Activated T-cell treated with anti-CD3 and anti-CD28 coated beads for 1 hour (primary cell): ENCODE data around the gene DNA2.

Experiments
- DNase-seq: peaks from one replicate; pipeline ENCODE4 v3.0.0-alpha.2; 2020; ENCODE audit warnings: low read depth

The DNA2 gene

DNA sequence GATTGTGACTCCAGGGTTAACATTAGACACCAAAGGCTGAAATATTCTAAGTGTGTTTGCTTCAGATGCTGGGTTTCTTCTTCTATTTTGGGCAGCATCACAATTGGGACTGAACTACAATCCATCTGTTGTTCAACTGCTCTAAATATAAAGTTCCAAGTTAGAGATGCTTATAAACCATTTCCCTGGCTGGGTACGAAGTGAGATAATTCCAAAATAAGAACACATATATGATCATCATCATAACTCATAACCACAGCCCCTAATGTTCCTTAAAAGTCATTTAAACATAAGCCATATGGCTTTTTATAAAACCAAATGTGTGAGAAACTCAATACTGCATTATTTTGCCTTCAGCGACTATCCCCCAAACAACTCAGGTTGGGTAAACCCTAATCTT, 28.8 kb downstream of the DNA2 start:
- no peak for DNase-seq

DNA sequence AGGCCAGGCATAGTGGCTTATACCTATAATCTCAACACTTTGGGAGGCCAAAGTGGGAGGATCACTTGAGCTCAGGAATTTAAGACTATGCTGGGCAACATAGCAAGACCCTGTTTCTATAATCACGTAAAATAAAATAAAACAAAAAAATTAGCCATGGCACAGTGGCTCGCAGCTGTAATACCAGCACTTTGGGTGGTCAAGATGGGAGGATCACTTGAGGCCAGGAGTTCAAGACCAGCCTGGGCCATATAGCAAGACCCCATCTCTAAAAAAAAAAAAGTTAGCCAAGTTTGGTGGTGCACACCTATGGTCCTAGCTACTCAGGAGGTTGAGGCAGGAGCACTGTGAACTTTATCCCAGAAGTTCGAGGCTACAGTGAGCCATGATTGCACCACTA, 30.9 kb downstream of the DNA2 start:
- DNase-seq = no peak

DNA sequence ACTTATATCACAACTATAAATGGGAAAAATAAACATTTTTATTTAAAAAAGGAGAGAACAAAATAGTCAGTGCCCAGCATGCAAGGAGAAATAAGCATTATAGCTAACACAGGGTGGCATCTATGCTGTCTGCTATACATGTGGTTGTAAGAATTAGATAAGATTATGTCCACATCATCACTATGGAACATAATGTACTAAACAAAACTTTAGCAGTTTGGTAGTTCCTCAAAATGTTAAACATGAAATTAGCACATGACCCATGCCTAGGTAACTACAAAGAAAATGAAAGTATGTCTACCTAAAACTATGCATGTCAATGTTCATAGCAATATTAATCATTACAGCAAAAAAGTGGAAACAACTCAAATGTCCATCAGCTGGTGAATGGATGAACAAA, 36.0 kb downstream of the DNA2 start:
- DNase-seq = no peak

DNA sequence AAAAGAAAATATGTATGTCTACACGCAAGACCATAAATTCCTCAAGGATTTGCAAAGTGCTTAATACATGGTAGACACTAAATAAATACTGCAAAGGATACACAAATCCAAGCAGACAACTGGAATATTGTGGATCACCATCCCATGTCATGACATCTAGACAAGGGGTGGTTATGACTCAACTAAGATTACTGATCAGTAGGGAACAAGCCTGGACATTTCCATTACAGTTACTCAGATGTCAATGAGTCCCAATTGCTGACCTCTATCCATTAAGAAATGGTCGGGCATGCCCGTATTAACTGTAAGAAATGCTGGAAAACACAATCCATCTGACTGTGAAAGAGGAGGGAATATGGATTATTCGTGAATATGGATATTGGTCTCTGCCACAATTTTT, 37.1 kb downstream of the DNA2 start:
- DNase-seq = no peak

DNA sequence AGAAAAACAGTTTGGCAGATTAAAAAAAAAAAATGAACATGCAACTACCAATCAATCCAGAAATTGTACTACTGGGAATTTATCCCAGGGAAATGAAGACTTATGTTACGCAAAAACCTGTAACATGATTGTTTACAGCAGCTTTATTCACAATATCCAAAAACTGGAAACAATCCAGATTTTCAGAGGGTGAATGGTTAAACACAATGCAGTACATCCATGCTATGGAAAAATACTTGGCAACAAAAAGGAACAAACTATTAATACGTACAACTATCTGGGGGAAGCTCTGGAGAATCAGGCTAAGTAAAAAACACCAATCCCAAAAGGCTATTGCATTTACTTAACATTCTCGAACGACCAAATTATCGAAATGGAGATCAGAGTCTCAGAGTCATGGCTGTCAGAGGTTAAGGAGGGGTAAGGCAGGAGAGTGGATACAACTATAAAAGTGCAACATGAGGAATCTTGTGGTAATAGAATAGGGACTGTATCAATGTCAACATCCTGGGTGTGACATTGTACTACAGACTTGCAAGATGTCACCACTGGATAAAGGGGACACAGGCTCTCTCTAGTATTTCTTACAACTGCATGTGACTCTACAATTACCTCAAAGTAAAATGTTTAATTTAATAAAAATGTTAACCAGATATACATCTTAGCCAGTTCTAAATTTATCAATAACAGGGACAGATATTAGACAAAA, 43.2 kb downstream of the DNA2 start:
- DNase-seq = no peak

DNA sequence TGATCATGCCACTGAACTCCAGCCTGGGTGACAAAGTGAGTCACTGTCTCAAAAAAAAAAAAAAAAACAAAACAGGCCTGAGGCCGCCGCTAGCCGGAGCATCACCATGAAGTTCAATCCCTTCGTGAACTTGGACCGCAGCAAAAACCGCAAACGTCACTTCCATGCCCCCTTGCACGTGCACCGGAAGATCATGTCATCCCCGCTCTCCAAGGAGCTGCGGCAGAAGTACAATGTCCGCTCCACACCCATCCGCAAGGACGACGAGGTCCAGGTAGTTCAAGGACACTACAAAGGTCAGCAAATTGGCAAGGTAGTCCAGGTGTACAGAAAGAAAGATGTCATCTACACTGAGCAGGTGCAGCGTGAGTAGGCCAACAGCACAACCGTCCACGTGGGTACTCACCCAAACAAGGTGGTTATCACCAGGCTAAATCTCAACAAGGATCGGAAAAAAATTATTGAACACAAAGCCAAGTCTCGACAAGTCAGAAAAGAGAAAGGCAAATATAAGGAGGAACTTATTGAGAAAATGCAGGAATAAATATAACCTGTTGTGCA, 47.2 kb downstream of the DNA2 start:
- DNase-seq = no peak

DNA sequence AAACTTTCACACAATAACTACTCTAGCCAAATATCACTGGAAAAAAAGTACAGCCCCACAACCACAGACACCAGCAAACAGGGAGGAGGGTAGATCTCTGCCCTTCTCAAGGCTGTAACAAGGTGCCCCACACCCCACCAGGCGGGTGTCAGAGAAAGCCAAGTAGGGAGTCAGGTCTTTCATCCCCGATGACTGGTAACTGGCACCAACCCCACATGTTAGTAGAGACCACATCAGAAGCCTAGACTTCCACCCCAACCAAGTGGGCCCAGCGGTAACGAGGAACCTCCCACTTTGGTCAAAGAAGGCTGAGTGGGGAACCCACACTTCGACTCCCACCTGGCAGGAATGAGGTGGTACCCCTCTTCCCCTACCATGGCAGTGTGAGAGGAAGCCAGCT, 48.3 kb downstream of the DNA2 start:
- peak; percentile 3 for DNase-seq

DNA sequence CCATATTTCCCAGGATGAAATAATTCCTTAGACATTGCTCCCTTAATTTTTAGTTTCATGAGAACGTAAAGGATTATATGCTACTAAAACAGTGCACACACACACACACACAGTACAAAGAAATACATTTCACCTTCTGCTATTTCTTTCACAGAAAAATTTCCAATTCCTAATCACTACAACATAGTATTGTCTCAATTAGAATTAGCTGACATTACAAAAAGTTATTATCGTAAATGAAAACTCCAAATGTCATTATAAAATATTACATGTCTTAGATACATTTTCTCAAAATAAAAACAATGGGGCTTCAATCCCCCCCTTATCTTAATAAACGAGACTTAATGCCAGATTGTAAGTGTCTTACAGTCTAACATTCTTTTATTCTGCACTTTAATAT, 52.4 kb downstream of the DNA2 start:
- DNase-seq = no peak

DNA sequence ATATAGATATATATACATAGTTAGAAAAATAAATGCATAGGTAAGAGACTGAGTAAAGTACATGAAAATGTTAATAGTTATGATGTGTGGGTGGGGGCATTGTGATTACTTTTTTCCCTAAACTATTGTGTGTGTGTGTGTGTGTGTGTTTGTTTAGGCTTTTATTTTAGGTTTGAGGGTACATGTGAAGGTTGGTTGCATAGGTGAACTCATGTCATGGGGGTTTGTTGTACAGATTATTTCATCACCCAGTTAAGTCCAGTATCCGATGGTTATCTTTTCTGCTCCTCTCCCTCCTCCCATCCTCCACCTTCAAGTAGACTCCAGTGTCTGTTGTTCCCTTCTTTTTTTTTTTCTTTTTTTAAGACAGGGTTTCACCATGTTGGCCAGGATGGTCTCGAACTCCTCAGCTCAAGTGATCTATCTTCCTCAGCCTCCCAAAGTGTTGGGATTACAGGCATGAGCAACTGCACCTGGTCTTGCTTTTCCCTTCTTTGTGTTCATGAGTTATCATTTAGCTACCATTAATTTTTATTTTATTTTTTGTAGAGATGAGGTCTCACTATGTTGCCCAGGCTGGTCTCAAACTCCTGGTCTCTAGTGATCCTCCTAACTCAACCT, 62.8 kb downstream of the DNA2 start:
- DNase-seq = no peak

DNA sequence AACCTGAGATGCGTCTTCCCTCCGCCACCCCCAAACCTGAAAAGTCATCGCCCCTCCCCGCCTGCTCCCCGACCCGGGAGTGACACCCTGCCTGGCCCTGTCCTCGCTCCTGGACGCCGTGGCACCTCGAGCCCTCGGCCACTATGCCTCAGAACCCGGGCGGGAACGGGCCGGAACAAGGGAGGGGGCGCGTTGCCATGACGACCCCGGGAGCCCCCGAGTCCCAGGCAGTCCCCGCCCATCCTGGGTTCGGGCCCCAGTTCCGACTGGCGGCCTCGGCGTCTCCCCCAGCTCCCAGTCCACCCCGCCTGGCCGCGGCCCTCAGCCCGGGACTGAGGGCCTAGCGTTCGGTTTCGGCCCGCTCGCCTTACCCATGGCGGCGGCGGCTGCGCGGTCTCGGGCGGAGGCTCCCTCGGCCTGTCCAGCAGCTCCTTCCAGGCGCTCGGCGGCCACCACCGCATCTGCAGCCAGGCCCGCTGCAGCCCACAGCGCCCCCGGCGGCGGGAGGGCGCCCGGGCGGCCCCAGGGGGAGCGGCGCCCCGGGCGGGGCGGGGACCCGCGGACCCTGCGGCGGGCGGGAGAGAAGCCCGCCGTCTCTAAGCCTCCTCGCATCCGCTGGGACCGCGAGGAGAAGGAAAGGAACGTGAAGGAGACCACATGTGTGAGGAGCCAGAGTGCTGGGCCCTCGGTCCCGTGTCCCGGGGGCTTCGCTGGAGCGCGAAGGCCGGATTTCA, 64.8 kb downstream of the DNA2 start, which contains the start of gene RUFY2:
Gene RUFY2, minus strand, starts transcription at position 463 of the 734 bp plus-strand sequence. Its CDS starts 88 bp downstream, at position 375.
- peak; percentile 65 for DNase-seq

DNA sequence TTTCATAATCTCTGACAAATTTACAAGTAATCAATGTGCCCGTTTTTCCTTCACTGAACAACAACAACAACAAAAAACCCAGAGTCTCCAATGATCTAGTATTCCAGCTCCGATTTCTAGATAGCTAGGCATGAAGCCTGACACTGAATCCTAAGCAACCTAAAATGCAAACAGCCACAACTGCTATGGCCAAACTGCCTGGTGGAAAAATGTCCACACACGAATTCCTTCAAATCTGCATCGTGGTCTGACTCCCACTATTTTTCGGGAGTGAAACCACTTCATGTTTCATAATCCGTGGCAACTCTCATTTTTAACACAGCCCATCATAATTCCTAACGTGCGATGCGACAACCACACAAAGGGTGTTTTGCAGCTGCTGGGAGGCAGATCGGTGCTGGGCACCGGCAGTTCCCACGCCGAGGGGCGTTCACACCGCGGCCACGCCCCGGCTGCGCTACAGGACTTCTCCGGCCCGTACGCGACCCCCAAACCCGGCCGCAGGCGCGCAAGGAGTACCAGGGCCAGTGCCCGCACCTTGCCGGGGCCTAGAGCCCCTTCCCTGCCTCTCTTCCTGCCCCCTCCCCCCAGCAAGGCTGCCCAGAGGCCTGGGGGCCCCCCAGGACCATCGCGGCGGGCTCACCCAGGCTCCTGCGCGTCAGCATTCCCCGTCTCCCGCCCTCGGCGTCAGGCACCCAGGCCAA, 65.5 kb downstream of the DNA2 start:
- DNase-seq = peak; percentile 1

DNA sequence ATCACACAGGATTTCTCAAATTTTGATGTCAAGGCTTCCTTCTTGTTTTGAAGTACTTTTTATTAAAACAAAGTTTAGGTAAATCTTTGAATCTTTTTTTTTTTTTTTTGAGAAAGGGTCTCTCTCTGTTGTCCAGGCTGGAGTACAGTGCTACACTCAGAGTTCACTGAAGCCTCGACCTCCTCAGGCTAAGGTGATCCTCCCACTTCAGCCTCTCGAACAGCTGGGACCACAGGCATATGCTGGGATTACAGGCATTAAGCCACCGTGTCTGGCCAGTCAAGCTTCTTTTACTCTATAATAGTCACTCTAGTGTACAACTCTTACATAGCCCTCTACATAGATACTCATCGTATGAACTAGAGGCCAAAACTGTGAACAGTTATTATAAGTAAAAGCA, 68.1 kb downstream of the DNA2 start:
- DNase-seq = no peak

DNA sequence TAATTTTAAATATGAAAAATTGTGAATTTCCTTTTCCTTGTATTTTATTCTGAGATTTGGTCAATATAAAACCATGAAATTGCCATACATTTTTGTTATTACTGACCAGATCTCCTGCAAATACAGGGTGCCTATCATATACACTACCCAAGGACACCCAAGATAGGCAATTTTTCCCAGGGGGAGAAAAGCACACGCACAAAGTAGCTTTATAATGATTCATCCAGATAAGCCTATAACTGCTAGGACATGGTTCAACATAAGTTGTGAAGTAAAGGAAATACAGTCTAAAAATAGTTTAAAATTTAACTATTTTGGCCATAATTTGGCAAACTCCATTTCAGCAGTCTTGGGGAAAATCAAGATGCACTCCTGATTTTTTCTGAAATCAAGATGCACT, 69.5 kb downstream of the DNA2 start:
- DNase-seq = no peak

DNA sequence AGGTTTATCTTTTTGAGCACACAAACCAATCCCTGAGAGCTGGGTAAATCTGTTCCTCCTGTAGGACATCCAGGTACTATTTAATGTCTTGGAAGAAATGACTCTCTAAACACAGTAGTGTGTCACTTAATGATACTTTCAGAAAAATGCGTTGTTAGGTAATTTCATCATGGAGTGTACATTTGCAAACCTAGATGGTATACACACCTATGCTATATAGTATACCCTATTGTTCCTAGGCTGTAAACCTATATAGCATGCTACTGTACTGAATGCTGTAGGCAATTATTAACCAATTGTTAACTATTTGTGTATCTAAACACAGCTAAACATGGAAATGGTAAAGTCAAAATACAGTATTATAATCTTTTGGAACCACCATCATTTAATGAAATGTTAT, 74.8 kb downstream of the DNA2 start:
- DNase-seq = no peak

DNA sequence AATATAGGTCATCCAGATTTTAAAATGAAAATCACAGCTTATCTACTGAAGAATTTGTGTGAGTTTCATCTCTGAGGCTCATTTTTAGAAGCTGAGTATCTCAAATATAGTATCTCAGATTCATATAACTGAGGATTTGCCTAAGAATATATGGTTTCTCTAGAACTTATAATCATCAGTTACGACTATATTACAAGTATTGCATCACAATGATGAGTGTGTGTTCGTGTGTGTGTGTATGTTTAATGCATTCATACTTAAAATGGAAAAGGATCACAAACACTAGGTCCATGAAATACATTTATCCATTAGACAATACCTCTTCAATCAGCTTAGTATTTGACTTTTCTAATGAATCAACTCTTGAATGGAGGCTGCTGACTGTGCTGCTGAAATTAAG, 86.0 kb downstream of the DNA2 start:
- DNase-seq = no peak

DNA sequence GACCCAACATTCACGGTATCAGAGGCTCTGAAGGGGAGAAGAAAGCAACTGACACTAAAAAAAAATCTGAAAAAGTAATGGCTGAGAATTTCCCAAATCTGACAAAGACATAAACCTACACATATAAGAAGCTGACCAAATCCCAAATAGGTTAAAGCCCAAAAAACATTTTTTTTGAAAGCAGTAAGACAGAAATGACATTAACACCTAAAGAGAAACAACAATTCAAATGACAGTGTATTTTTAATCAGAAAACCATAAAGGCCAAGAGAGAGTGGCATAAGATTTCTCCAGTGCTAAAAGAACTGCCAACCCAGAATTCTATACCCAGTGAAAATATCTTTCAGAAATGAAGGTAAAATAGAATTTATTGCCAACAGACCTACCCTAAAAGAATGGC, 100.2 kb downstream of the DNA2 start:
- DNase-seq = no peak

DNA sequence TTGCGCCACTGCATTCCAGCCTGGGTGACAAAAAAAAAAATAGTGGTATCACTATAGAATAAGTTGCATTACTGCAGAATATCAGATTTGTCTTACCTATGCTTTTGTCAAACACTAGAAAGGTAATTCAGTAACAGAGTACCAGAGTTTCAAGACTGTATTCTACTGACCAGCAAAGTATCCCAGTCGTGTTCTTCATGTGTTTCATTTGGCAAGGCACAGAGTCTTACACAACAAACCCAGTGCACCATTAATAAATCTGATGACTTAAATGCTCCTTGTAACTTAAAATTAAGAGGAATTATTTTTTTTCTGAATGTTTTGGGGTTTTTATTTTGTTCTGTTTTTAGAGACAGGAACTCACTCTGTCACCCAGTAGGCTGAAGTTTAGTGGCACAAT, 104.7 kb downstream of the DNA2 start:
- no peak for DNase-seq

DNA sequence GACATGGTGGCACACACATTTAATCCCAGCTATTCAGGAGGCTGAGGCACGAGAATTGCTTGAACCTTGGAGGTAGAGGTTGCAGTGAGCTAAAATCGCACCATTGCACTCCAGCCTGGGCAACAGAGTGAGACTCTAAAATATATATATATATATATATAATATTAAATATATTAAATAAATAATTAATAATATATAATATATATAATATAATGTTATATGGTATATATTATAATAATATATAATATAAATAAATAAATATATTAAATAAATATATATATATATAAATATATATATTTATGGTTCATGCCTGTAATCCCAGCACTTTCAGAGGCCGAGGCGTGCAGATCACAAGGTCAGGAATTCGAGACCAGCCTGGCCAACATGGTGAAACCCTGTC, 105.2 kb downstream of the DNA2 start:
- no peak for DNase-seq

DNA sequence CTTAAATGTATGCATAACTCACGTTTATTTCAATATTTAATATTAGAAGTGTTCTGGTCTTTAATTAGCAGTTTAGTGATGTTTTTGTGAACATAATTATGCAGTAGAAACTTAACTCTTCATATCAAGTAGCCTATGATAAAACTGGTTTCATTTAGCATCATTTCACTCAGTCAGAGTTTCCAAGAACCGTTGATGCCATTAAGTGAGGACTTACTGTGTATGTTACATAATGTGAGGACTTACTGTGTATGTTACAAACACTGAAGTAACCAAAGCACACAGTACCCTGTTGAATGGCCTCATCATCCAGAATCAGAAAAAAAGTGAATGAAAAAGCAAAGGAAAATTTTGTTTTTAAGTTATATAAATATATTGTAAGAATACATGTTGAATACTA, 106.2 kb downstream of the DNA2 start:
- no peak for DNase-seq

DNA sequence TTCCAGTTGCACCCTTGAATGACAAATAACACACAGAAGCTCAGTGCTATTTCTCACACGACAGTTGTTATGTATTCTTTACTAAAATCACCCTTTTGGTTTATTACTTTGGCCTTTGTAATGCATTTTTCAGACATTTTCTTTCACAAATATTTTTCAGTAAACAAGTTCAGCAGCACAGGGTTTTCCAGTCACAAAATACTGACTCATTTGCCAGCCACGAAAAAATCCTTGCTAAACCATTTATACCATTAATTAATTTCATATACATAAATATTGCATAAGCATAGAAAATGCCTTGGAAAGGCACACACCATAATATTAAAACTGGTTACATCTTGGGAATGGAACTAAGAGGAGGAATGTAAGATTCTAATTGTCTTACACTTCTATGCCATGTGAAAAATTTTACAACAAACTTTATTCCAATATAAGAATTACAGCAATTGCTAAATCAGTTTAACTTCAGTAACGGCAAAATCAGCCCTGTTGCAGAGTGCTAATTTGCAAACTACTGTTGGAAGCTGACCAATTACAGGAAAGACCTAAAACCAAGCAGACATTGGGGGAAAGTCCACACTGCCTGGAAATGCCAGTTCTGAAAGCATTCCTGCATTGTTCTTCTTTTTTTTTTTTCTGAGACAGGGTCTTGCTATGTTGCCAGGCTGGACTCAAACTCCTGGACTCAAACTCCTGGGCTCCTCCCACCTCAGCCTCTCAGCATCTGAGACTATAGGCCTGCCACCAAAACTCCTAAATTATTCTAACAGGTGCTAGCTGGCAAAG, 107.5 kb downstream of the DNA2 start:
- DNase-seq = no peak
